Measurements from ENCODE around the gene SOWAHC. TPM values are rescaled to one million over a fixed set of nuclear protein-coding genes. Genes with fewer than 3 reads are reported as not detected.

SOWAHC gene
- total RNA-seq, 1 experiment from 2014 or later = 13.1 TPM

- ChIA-PET POLR2A (ENCODE audit: low non-redundant PET) (no interaction called here), CTCF (no interaction called here)
- no peaks in the 10 kb centered on the region for H3K27me3 ChIP-seq (replicated peaks; ENCODE audit: insufficient read depth, low read depth, low read length, poor library complexity)
- H3K27ac ChIP-seq (ENCODE audit: low read depth, low read length, poor library complexity, severe bottlenecking) = no peak overlapping the region
- H3K9me3 ChIP-seq (ENCODE audit: low read depth, low read length, poor library complexity, severe bottlenecking) = no peaks in the 10 kb centered on the region
- TF ChIP-seq CTCF (conservative IDR thresholded peaks at IDR 0.05; ENCODE audit: low read depth, low read length) (no peak), EZH2 (IDR thresholded peaks at IDR 0.05; ENCODE audit: borderline replicate concordance, low read depth, low read length, poor library complexity, severe bottlenecking) (no peak)
- no peaks in the 10 kb centered on the region for H3K36me3 ChIP-seq (ENCODE audit: insufficient read depth, low read length, poor library complexity, severe bottlenecking)
- intact Hi-C loops (cut with micrococcal nuclease; ENCODE audit: unreplicated experiment) = no loop called here
- no peaks in the 10 kb centered on the region for H3K4me1 ChIP-seq (ENCODE audit: insufficient read depth, low read length, poor library complexity, severe bottlenecking)
- no peak overlapping the region for H3K4me3 ChIP-seq (ENCODE audit: low read depth, low read length, poor library complexity, severe bottlenecking)
- BruUV-seq (replicated peaks) = no TSS peak
- no peak for DNase-seq (ENCODE audit: low spot score)
These were observed 18.1 kb downstream of the SOWAHC start for GRCh38 chr2:109632158-109632789.

DNA sequence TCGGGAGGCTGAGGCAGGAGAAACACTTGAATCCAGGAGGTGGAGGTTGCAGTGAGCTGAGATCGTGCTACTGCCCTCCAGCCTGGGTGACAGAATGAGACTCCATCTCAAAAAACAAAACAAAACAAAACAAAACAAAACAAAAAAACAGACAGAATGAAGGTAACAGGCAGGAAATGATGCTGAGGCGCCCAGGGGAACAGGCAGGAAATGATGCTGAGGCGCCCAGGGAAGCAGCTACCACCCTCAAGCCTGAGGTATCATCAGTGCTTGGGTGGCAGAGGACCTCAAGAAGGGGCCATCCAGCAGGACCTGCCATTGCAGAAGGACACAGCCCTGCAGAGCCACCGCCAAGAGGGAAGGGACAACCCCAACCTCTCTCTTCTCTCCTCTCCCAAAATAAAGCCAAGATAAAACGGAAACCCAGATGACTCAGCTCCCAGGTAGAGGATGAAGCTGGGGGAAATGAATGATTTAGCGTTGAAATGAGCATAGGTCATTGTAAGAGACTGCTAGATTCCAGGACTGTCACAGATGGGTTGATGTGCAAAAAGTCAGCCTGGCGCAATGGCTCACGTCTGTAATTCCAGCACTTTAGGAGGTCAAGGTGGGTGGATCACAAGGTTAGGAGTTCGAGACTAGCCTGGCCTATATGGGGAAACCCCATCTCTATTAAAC lies 19.3 kb downstream of the SOWAHC start:
- intact Hi-C loops (cut with micrococcal nuclease; ENCODE audit: unreplicated experiment) = no loop called here
- H3K27ac ChIP-seq (ENCODE audit: low read depth, low read length, poor library complexity, severe bottlenecking) = no peak overlapping the region
- no peaks in the 10 kb centered on the region for H3K27me3 ChIP-seq (replicated peaks; ENCODE audit: insufficient read depth, low read depth, low read length, poor library complexity)
- H3K9me3 ChIP-seq (ENCODE audit: low read depth, low read length, poor library complexity, severe bottlenecking) = no peaks in the 10 kb centered on the region
- no peak for DNase-seq (ENCODE audit: low spot score)
- no peaks in the 10 kb centered on the region for H3K36me3 ChIP-seq (ENCODE audit: insufficient read depth, low read length, poor library complexity, severe bottlenecking)
- no peak for TF ChIP-seq CTCF (conservative IDR thresholded peaks at IDR 0.05; ENCODE audit: low read depth, low read length)
- TF ChIP-seq EZH2 (IDR thresholded peaks at IDR 0.05; ENCODE audit: borderline replicate concordance, low read depth, low read length, poor library complexity, severe bottlenecking) = no peak
- no peaks in the 10 kb centered on the region for H3K4me1 ChIP-seq (ENCODE audit: insufficient read depth, low read length, poor library complexity, severe bottlenecking)
- no peak overlapping the region for H3K4me3 ChIP-seq (ENCODE audit: low read depth, low read length, poor library complexity, severe bottlenecking)
- ChIA-PET POLR2A (ENCODE audit: low non-redundant PET) (no interaction called here), CTCF (interaction anchor here (0.7 kb wide), 1 partner anchor 74 kb away, joined by 3 read pairs; no protein-coding TSS in a partner anchor)
- BruUV-seq (replicated peaks) = no TSS peak

DNA sequence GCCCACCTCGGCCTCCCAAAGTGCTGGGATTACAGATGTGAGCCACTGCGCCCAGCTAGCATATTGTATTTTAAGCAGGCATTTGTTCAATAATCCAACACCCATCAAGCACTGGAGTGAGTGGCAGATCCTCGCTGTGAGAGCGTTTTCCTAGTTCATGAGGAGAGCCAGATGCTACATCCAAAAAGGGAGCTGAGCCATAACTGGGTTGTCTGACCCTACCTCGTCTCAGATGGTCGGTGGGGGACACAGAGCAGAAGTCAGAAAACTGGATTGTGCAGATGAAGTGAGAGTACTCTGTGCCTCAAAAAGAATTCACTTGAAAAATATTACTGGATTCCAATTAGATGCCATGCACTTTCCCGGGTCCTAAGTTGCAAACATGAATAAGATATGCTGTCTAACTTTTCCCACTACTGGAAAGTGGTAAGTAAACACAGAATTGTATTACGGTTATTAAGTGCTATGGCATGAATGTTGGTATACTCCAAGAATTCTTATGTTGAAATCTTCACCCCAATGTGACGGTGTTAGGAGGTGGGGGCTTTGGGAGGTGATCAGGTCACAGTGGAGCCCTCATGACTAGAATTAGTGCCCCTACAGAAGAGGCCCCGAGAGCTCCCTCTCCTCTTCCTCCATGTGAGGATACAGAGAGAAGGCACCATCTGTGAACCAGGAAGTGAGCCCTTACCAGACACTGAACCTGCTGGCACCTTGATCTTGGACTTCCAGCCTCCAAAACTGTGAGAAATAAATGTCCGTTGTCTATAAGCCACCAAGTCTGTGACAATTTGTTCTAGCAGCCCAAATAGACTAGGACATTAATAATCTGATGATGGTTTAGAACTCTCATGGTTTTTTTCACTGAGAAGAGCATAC lies 21.5 kb downstream of the SOWAHC start:
- H3K4me3 ChIP-seq (ENCODE audit: low read depth, low read length, poor library complexity, severe bottlenecking) = no peak overlapping the region
- no TSS peak for BruUV-seq (replicated peaks)
- H3K27me3 ChIP-seq (replicated peaks; ENCODE audit: insufficient read depth, low read depth, low read length, poor library complexity) = no peaks in the 10 kb centered on the region
- H3K27ac ChIP-seq (ENCODE audit: low read depth, low read length, poor library complexity, severe bottlenecking) = no peak overlapping the region
- no peaks in the 10 kb centered on the region for H3K36me3 ChIP-seq (ENCODE audit: insufficient read depth, low read length, poor library complexity, severe bottlenecking)
- no peaks in the 10 kb centered on the region for H3K9me3 ChIP-seq (ENCODE audit: low read depth, low read length, poor library complexity, severe bottlenecking)
- CTCF ChIA-PET = no interaction called here
- intact Hi-C loops (cut with micrococcal nuclease; ENCODE audit: unreplicated experiment) = no loop called here
- POLR2A ChIA-PET (ENCODE audit: low non-redundant PET) = no interaction called here
- TF ChIP-seq CTCF (conservative IDR thresholded peaks at IDR 0.05; ENCODE audit: low read depth, low read length) = no peak
- no peak for TF ChIP-seq EZH2 (IDR thresholded peaks at IDR 0.05; ENCODE audit: borderline replicate concordance, low read depth, low read length, poor library complexity, severe bottlenecking)
- no peaks in the 10 kb centered on the region for H3K4me1 ChIP-seq (ENCODE audit: insufficient read depth, low read length, poor library complexity, severe bottlenecking)
- no peak for DNase-seq (ENCODE audit: low spot score)

Data from A673 (cell line).